CD4-positive, alpha-beta memory T cell (primary cell): Measurements from ENCODE around the gene HSD17B12. TPM values are rescaled to one million over a fixed set of nuclear protein-coding genes. Genes with fewer than 3 reads are reported as not detected.
A peak's percentile ranks its signal among the peaks of the same experiment; 100 is the strongest.

Source experiments
- CTCF ChIA-PET: fragments of 350-600 bp; sonication (Branson Sonifier 250); formaldehyde crosslinking; loops from one replicate; lab custom pipeline; 2021; ENCODE audit warnings: inconsistent platforms; ENCODE audit not compliant: partially characterized antibody; lab: Charles Lee
- POLR2A ChIA-PET: fragments of 350-600 bp; sonication (Branson Sonifier 250); formaldehyde crosslinking; loops from one replicate; lab custom pipeline; 2021; ENCODE audit not compliant: partially characterized antibody; lab: Charles Lee
- DNase-seq, 5 donors: peaks; one replicate each; pipeline versions ENCODE4 v3.0.0 to v3.0.0-alpha.2; 2020 to 2022; ENCODE audit warnings: mixed read lengths in 1 of 5
- H3K27ac ChIP-seq: one replicate; pipeline ENCODE4 v1.7.0; 2013; ENCODE audit warnings: low read depth, low read length
- H3K27me3 ChIP-seq: 2 replicates; pipeline ENCODE4 v1.7.0; 2013; ENCODE audit warnings: mild to moderate bottlenecking, low read length, moderate library complexity; ENCODE audit not compliant: insufficient read depth
- H3K36me3 ChIP-seq: 2 replicates; pipeline ENCODE4 v1.7.0; 2013; ENCODE audit warnings: mild to moderate bottlenecking, low read length, moderate library complexity; ENCODE audit not compliant: insufficient read depth
- H3K4me1 ChIP-seq: 2 replicates; pipeline ENCODE4 v1.7.0; 2013; ENCODE audit warnings: mild to moderate bottlenecking, low read length, moderate library complexity; ENCODE audit not compliant: insufficient read depth
- H3K4me3 ChIP-seq, 2 donors: one replicate each; pipeline ENCODE4 v1.7.0; 2013; ENCODE audit warnings: low read length in 2 of 2, mild to moderate bottlenecking in 1 of 2
- H3K9me3 ChIP-seq, 2 donors: one replicate each; pipeline ENCODE4 v1.7.0; 2013; ENCODE audit warnings: low read length in 2 of 2, control low read depth in 1 of 2; ENCODE audit not compliant: control insufficient read depth in 1 of 2
- H3K27ac Mint-ChIP-seq, 7 donors: one replicate each; pipeline ENCODE4 v1.8.0; 2020 to 2021; ENCODE audit warnings: mixed read lengths in 7 of 7, mild to moderate bottlenecking in 6 of 7, inconsistent platforms in 3 of 7, moderate library complexity in 3 of 7
- H3K27me3 Mint-ChIP-seq, 2 donors: one replicate each; pipeline ENCODE4 v1.8.0; 2020 to 2021; ENCODE audit warnings: mixed read lengths in 2 of 2
- H3K36me3 Mint-ChIP-seq, 2 donors: one replicate each; pipeline ENCODE4 v1.8.0; 2020 to 2021; ENCODE audit warnings: mixed read lengths in 2 of 2, inconsistent platforms in 1 of 2, mild to moderate bottlenecking in 1 of 2
- H3K4me1 Mint-ChIP-seq, 4 donors: one replicate each; pipeline ENCODE4 v1.8.0; 2020 to 2021; ENCODE audit warnings: mixed read lengths in 4 of 4, mild to moderate bottlenecking in 1 of 4
- H3K4me3 Mint-ChIP-seq, 8 donors: one replicate each; pipeline ENCODE4 v1.8.0; 2020 to 2021; ENCODE audit warnings: mixed read lengths in 8 of 8, mild to moderate bottlenecking in 7 of 8, moderate library complexity in 6 of 8, inconsistent platforms in 3 of 8
- H3K9me3 Mint-ChIP-seq, 8 donors: one replicate each; pipeline ENCODE4 v1.8.0; 2020 to 2021; ENCODE audit warnings: mixed read lengths in 8 of 8, mild to moderate bottlenecking in 5 of 8, inconsistent platforms in 3 of 8, moderate library complexity in 1 of 8
- intact Hi-C: fragments of 100-400 bp; cut with micrococcal nuclease; formaldehyde crosslinking; loops from one replicate; pipeline ENCODE4 v1.15.1; 2023
- polyA plus RNA-seq, 2 donors: library from polyadenylated mRNA; unstranded; fragments of 300-500 nt; fragmentation: Illumina TruSeq; gene quantifications; one replicate each; pipeline ENCODE4 v1.2.3, GENCODE V29; 2021
- total RNA-seq, 2 experiments: library from RNA; stranded (reverse); gene quantifications; one replicate each; pipeline ENCODE4 v1.2.3, GENCODE V29; 2021

Gene HSD17B12
- total and polyA plus RNA-seq, 4 experiments from 2014 or later = 14.0 to 39.0 (median 18.9) TPM

DNA sequence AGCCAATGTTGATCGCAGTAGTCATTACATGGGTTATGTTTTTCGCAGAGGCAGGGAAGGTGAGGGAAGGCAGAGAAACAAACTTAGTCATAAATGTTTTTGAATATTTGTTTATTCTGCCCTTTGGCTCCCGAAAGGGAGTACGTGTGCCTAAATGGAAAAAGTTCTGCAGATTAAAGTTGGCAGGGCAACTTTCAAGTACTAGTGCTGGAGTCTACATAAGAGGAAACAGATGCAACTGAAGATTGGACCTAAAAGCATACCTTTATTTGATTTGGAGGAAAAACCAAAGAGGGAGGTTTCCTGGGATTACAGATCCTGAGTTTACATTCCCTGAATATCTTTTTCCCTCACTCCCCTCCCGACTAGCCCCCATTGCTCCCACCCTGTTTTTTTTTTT is 5.7 kb downstream of the HSD17B12 start:
- ChIA-PET CTCF (no interaction called here), POLR2A (no interaction called here)
- Mint-ChIP-seq H3K27ac (peak overlapping the region in 1 of 7 donors; percentile 55), H3K4me1 (peaks cover 15 to 24% (median 22%) of the 10 kb centered on the region in 4 donors), H3K4me3 (no peak overlapping the region), H3K9me3 (no peaks in the 10 kb centered on the region), H3K27me3 (no peaks in the 10 kb centered on the region), H3K36me3 (peaks cover 16 to 29% of the 10 kb centered on the region in 2 donors)
- Histone ChIP-seq H3K4me1 (peaks cover 11% of the 10 kb centered on the region), H3K27me3 (no peaks in the 10 kb centered on the region), H3K36me3 (no peaks in the 10 kb centered on the region), H3K9me3 (no peaks in the 10 kb centered on the region), H3K4me3 (no peak overlapping the region), H3K27ac (no peak overlapping the region)
- intact Hi-C loops = no loop called here
- DNase-seq = no peak

DNA sequence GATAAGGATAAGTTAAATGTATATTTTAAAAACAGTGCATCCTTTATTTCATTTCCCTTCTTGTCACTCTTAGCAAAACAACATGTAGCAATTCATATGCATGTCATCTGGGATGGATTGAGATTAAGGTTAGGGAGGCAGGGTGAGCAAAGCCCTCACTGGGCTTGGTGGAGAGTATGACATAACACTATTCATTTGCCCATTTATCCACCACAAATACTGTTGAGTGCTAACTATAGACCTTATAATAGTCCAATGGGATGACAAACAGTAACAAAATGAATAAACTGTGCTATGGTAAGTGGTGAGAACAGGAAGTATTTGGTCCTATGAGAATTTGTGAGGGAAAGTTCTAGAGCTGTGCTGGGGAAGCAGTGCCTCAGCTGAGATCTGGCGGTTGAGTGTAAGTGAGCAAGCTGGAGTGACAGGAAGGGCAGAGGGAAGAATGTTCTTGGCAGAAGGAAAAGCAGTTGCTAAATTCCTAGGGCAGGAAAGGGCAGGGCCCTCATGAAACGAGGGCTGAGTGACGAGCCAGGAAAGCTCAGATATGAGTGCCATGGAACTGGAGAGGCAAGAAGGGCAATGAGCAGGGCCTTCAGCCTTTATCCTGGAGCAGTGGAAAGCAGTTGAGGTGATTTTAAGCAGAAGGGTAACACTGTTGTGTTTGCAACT is 6.7 kb downstream of the HSD17B12 start:
- H3K27ac Mint-ChIP-seq = no peak overlapping the region
- H3K4me1 ChIP-seq = peaks cover under 1% of the 10 kb centered on the region
- no peak overlapping the region for H3K27ac ChIP-seq
- peaks cover 17 to 35% of the 10 kb centered on the region in 2 donors for H3K36me3 Mint-ChIP-seq
- no peaks in the 10 kb centered on the region for H3K27me3 Mint-ChIP-seq
- H3K9me3 ChIP-seq = no peaks in the 10 kb centered on the region
- no peak overlapping the region for H3K4me3 Mint-ChIP-seq
- H3K4me1 Mint-ChIP-seq = peaks cover 11 to 18% (median 13%) of the 10 kb centered on the region in 4 donors
- H3K4me3 ChIP-seq = no peak overlapping the region
- ChIA-PET POLR2A (no interaction called here), CTCF (no interaction called here)
- intact Hi-C loops = no loop called here
- H3K27me3 ChIP-seq = no peaks in the 10 kb centered on the region
- no peak for DNase-seq
- no peaks in the 10 kb centered on the region for H3K36me3 ChIP-seq
- no peaks in the 10 kb centered on the region for H3K9me3 Mint-ChIP-seq

DNA sequence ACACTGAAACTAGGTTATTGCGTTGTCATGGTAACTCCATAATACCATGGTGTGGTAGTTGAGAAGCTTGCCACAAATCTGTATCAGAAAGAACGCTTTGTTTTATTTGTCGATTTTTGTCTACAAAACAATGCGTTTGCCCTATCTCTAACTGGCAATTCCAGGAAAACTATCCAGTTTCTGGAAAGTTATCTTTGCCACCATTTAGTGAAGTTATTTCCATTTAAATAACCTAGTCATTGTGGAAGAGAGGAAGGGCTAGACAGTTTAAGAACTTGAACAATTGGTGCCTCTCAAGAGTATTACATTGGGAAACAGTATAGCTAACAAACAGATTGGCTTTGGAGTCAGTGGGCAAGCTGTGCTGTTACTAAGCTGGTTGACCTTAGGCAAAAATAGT is 7.9 kb downstream of the HSD17B12 start:
- H3K27ac ChIP-seq = no peak overlapping the region
- H3K4me1 ChIP-seq = no peaks in the 10 kb centered on the region
- intact Hi-C loops = no loop called here
- H3K9me3 Mint-ChIP-seq = no peaks in the 10 kb centered on the region
- H3K4me3 ChIP-seq = no peak overlapping the region
- H3K27ac Mint-ChIP-seq = no peak overlapping the region
- no peaks in the 10 kb centered on the region for H3K27me3 ChIP-seq
- H3K4me3 Mint-ChIP-seq = no peak overlapping the region
- no peaks in the 10 kb centered on the region for H3K27me3 Mint-ChIP-seq
- no peaks in the 10 kb centered on the region for H3K36me3 ChIP-seq
- H3K36me3 Mint-ChIP-seq = peaks cover 10 to 28% of the 10 kb centered on the region in 2 donors
- H3K9me3 ChIP-seq = no peaks in the 10 kb centered on the region
- DNase-seq = no peak
- ChIA-PET POLR2A (no interaction called here), CTCF (no interaction called here)
- H3K4me1 Mint-ChIP-seq = peaks cover 11 to 20% (median 15%) of the 10 kb centered on the region in 4 donors

GRCh38 chr11:43689167-43689566 is 8.6 kb downstream of the HSD17B12 start:
- ChIA-PET POLR2A (no interaction called here), CTCF (no interaction called here)
- no peak overlapping the region for H3K4me3 ChIP-seq
- Mint-ChIP-seq H3K27me3 (no peaks in the 10 kb centered on the region), H3K27ac (no peak overlapping the region), H3K4me3 (no peak overlapping the region), H3K4me1 (peaks cover 11 to 18% (median 14%) of the 10 kb centered on the region in 4 donors), H3K36me3 (peaks cover 8 to 26% of the 10 kb centered on the region in 2 donors), H3K9me3 (no peaks in the 10 kb centered on the region)
- H3K9me3 ChIP-seq = no peaks in the 10 kb centered on the region
- no peaks in the 10 kb centered on the region for H3K27me3 ChIP-seq
- intact Hi-C loops = no loop called here
- H3K27ac ChIP-seq = no peak overlapping the region
- H3K36me3 ChIP-seq = no peaks in the 10 kb centered on the region
- DNase-seq = no peak
- H3K4me1 ChIP-seq = no peaks in the 10 kb centered on the region

DNA sequence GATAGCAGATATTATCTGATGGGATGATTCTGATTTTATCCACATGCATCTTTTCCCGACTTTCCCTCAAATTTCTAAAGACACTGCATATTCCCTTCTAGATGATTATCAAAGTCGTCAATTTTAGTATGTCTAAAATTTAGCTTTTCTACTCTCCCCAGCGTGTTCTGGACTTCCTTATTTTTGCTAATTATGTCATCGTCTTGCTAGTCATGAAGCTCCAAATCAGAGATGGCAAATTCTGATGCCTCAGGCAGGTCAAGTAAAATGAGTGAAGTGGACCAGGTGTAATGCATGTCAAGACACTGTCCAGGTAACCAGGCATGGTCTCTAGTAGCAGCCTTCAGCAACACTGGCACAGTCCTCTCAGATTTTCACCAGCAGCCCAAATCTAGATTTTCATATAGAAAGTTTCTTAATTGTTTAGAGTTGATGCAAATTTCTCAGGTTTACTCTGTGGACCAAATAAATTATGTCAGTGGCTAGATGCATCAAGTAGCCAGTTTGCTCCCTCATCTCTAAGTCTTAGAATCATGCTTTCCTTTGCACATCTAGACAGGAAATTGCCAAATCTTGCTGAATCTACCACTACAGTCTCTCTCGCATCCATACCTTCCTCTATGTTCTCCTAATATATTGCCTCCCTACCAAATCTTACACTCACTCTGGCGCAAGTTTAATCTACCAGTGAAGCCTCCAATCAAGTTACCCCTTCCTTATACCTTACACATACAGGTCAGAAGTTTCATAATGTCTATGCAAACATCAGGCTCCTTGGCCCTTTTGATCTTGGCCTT is 10.6 kb downstream of the HSD17B12 start:
- peaks cover 7 to 21% of the 10 kb centered on the region in 2 donors for H3K36me3 Mint-ChIP-seq
- Histone ChIP-seq H3K27ac (no peak overlapping the region), H3K36me3 (no peaks in the 10 kb centered on the region), H3K27me3 (no peaks in the 10 kb centered on the region), H3K4me3 (no peak overlapping the region), H3K4me1 (no peaks in the 10 kb centered on the region), H3K9me3 (no peaks in the 10 kb centered on the region)
- H3K9me3 Mint-ChIP-seq = no peaks in the 10 kb centered on the region
- H3K27me3 Mint-ChIP-seq = no peaks in the 10 kb centered on the region
- CTCF ChIA-PET = no interaction called here
- peaks cover 9 to 17% (median 12%) of the 10 kb centered on the region in 4 donors for H3K4me1 Mint-ChIP-seq
- no peak overlapping the region for H3K27ac Mint-ChIP-seq
- H3K4me3 Mint-ChIP-seq = no peak overlapping the region
- intact Hi-C loops = no loop called here
- POLR2A ChIA-PET = no interaction called here
- DNase-seq = no peak

DNA sequence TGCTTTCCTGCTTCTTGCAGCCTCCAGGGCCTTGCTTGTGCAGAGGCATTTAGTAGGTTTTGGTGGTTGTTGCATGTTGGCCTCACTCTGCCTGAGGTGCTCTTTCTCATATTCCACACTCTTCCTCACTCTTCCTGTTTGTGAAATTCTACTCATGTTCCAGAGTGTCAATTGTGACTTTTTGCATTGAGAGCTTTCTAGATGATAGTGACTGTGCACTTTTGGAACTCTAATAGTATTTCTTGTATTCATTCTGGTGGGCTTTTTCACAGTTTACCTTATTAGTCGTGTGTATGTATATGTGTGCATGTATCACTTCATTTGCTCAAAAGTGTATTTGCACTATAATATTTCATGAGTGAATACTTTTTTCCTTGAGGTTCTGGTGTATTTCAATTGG is 11.3 kb downstream of the HSD17B12 start:
- DNase-seq = no peak
- H3K9me3 ChIP-seq = no peaks in the 10 kb centered on the region
- H3K4me1 Mint-ChIP-seq = peaks cover 9 to 20% (median 11%) of the 10 kb centered on the region in 4 donors
- intact Hi-C loops = no loop called here
- H3K36me3 ChIP-seq = no peaks in the 10 kb centered on the region
- POLR2A ChIA-PET = no interaction called here
- no peak overlapping the region for H3K27ac Mint-ChIP-seq
- CTCF ChIA-PET = no interaction called here
- no peaks in the 10 kb centered on the region for H3K4me1 ChIP-seq
- no peaks in the 10 kb centered on the region for H3K27me3 Mint-ChIP-seq
- no peak overlapping the region for H3K27ac ChIP-seq
- H3K4me3 Mint-ChIP-seq = no peak overlapping the region
- no peaks in the 10 kb centered on the region for H3K9me3 Mint-ChIP-seq
- H3K27me3 ChIP-seq = no peaks in the 10 kb centered on the region
- no peak overlapping the region for H3K4me3 ChIP-seq
- H3K36me3 Mint-ChIP-seq = peaks cover 7 to 18% of the 10 kb centered on the region in 2 donors

GRCh38 chr11:43693069-43693468 is 12.5 kb downstream of the HSD17B12 start:
- intact Hi-C loops = no loop called here
- Mint-ChIP-seq H3K9me3 (no peaks in the 10 kb centered on the region), H3K36me3 (peaks cover 7 to 18% of the 10 kb centered on the region in 2 donors)

More at GRCh38 chr11:43693069-43693468, 12.5 kb downstream of the HSD17B12 start:
- H3K27me3 ChIP-seq = no peaks in the 10 kb centered on the region
- no peak overlapping the region for H3K4me3 ChIP-seq
- no peak overlapping the region for H3K4me3 Mint-ChIP-seq
- DNase-seq = no peak
- H3K27ac Mint-ChIP-seq = no peak overlapping the region
- no peaks in the 10 kb centered on the region for H3K9me3 ChIP-seq
- ChIA-PET POLR2A (interaction anchor here (1.0 kb wide), 1 partner anchor 13 kb away, joined by 4 read pairs; no protein-coding TSS in a partner anchor), CTCF (no interaction called here)
- no peaks in the 10 kb centered on the region for H3K36me3 ChIP-seq
- no peaks in the 10 kb centered on the region for H3K4me1 ChIP-seq
- H3K27ac ChIP-seq = no peak overlapping the region
- H3K27me3 Mint-ChIP-seq = no peaks in the 10 kb centered on the region
- peaks cover 4 to 20% (median 10%) of the 10 kb centered on the region in 4 donors for H3K4me1 Mint-ChIP-seq
